GM13976 (cell line): ENCODE results near the gene PMM2.

Experiments
- DNase-seq: peaks from one replicate; pipeline ENCODE4 v3.0.0; 2012; ENCODE audit warnings: low spot score
- in situ Hi-C: fragments of 300-500 bp; cut with MboI; formaldehyde crosslinking; loops from one replicate; pipeline ENCODE4 v1.12.0; 2022; ENCODE audit warnings: low sequenced_read_pairs, mixed read lengths, inconsistent platforms; ENCODE audit not compliant: unreplicated experiment
- TF ChIP-seq, protein P1 (sequence below): IDR thresholded peaks from 2 replicates; pipeline ENCODE4 v1.5.1; 2012; ENCODE audit warnings: borderline replicate concordance, mild to moderate bottlenecking; ENCODE audit not compliant: insufficient read depth; ENCODE audit errors: extremely low read depth, missing control alignments, control extremely low read depth

Gene PMM2

GRCh38 chr16:8788578-8789172 lies 9.0 kb upstream of the PMM2 start:
- no peak for DNase-seq
- in situ Hi-C loops: no loop called here
- TF ChIP-seq, protein P1, sequence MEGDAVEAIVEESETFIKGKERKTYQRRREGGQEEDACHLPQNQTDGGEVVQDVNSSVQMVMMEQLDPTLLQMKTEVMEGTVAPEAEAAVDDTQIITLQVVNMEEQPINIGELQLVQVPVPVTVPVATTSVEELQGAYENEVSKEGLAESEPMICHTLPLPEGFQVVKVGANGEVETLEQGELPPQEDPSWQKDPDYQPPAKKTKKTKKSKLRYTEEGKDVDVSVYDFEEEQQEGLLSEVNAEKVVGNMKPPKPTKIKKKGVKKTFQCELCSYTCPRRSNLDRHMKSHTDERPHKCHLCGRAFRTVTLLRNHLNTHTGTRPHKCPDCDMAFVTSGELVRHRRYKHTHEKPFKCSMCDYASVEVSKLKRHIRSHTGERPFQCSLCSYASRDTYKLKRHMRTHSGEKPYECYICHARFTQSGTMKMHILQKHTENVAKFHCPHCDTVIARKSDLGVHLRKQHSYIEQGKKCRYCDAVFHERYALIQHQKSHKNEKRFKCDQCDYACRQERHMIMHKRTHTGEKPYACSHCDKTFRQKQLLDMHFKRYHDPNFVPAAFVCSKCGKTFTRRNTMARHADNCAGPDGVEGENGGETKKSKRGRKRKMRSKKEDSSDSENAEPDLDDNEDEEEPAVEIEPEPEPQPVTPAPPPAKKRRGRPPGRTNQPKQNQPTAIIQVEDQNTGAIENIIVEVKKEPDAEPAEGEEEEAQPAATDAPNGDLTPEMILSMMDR: no peak

- TF ChIP-seq, protein P1: no peak
- in situ Hi-C loops: loop anchor here (10.0 kb wide), 1 partner anchor 220 kb away; no protein-coding TSS in a partner anchor
- no peak for DNase-seq
Observed at GRCh38 chr16:8795091-8795490, 2.5 kb upstream of the PMM2 start.

GRCh38 chr16:8795818-8796217 lies 1.8 kb upstream of the PMM2 start:
- TF ChIP-seq, protein P1: no peak
- DNase-seq: no peak
- in situ Hi-C loops: loop anchor here (10.0 kb wide), 1 partner anchor 221 kb away; no protein-coding TSS in a partner anchor

DNA sequence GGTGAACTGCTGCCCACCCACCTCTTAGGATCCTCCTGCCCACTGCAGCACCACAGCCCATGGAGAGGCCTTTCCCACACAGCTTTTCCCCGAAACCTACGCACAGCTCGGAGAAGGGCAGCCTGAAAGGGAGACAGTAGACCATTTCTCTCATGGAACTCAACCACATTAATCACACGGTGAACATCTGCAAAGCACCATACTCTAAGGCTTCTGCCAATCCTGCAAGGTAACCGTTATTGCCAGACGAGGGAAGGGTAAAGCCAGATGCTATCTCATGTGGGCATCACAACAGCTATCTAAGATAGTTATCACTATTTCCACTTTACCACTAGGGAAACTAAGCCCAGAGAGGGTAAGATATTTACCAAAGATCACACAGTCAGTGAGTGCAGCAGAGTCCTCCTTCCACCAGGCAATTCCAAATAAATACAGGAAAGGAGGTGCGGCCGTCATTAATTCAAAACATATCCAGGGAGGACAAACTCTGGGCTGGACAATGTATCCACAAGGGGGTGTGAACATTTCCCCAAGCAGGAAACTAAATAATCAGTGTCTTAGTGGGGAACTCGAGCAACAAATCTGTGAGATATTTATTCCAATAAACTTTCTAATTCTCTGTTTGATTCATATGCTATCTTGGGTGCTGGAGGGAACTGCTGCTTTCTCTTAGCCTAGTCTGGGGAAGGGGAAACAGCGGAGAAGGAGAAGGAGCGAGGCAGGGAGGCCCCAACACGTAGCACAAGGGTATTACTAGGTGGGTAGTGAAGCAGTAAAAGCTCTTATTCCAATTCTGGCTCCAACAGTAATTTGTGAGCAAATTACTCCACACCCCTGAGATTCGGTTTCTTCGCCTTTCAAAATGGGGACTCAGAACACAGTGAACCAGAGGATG lies 923 bp upstream of the PMM2 start:
- TF ChIP-seq, protein P1: no peak
- DNase-seq: no peak
- in situ Hi-C loops: loop anchor here (10.0 kb wide), 1 partner anchor 222 kb away; no protein-coding TSS in a partner anchor

DNA sequence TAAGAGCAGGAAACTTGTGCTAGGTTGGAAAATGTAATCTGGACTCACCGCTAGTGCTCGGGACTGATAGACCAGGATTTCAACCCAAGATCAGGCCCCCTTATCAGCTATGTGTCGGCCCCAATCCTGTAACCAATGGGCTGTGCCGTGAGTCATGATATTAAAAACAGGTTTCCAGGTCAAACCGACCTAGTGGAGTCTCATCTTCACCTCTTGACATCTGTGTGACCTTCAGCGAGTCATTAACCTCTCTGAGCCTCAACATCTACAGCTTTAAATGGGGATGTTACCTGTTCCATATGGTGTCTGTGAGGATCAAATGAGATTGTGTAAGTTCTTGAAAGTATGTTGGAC lies 512 bp downstream of the PMM2 start:
- no peak for DNase-seq
- in situ Hi-C loops: loop anchor here (10.0 kb wide), 1 partner anchor 223 kb away; no protein-coding TSS in a partner anchor
- TF ChIP-seq, protein P1: no peak

- DNase-seq: no peak
- in situ Hi-C loops: loop anchor here (10.0 kb wide), 1 partner anchor 224 kb away; no protein-coding TSS in a partner anchor
- TF ChIP-seq, protein P1: no peak
Observed at GRCh38 chr16:8798535-8799157, 1.0 kb downstream of the PMM2 start.
